GM21367 (cell line): ENCODE measurements around the gene RAB8B.
"Not testable (repeated sequence)": the region's sequence is repeated elsewhere in the genome, so short reads cannot be mapped to it uniquely, and the experiment has no call there.

Source experiments
- ATAC-seq: cut with Tn5 transposase; IDR thresholded peaks from one replicate; pipeline ENCODE4 v1.9.1; 2021; ENCODE audit not compliant: unreplicated experiment

RAB8B gene

GRCh38 chr15:63203451-63204090 is 14.2 kb downstream of the RAB8B start:
- ATAC-seq = no peak

- ATAC-seq = no peak
Measured at GRCh38 chr15:63206079-63206478, 16.7 kb downstream of the RAB8B start.

- not testable (repeated sequence) for ATAC-seq
Measured at GRCh38 chr15:63208824-63209223, 19.4 kb downstream of the RAB8B start.

- ATAC-seq = no peak
Measured at GRCh38 chr15:63210151-63211091, 21.0 kb downstream of the RAB8B start.

- no peak for ATAC-seq
Measured at GRCh38 chr15:63211092-63211490, 21.7 kb downstream of the RAB8B start.

- no peak for ATAC-seq
Measured at GRCh38 chr15:63211549-63211948, 22.1 kb downstream of the RAB8B start.

- ATAC-seq = no peak
Measured at GRCh38 chr15:63212050-63213004, 22.9 kb downstream of the RAB8B start.

- ATAC-seq = no peak
Measured at GRCh38 chr15:63218100-63218808, 28.8 kb downstream of the RAB8B start.

- no peak for ATAC-seq
Measured at GRCh38 chr15:63219196-63219710, 29.8 kb downstream of the RAB8B start.

- ATAC-seq = no peak
Measured at GRCh38 chr15:63221346-63221745, 31.9 kb downstream of the RAB8B start.

- ATAC-seq = no peak
Measured at GRCh38 chr15:63223463-63223862, 34.1 kb downstream of the RAB8B start.

GRCh38 chr15:63225381-63225780 is 36.0 kb downstream of the RAB8B start:
- ATAC-seq = no peak

GRCh38 chr15:63226155-63226883 is 36.9 kb downstream of the RAB8B start:
- ATAC-seq = no peak

- ATAC-seq = no peak
Measured at GRCh38 chr15:63226966-63227401, 37.6 kb downstream of the RAB8B start.

- ATAC-seq = no peak
Measured at GRCh38 chr15:63227689-63228088, 38.3 kb downstream of the RAB8B start.

GRCh38 chr15:63231206-63231605 is 41.8 kb downstream of the RAB8B start:
- no peak for ATAC-seq

- no peak for ATAC-seq
Measured at GRCh38 chr15:63231706-63232105, 42.3 kb downstream of the RAB8B start.

GRCh38 chr15:63232405-63232804 is 43.0 kb downstream of the RAB8B start:
- no peak for ATAC-seq

GRCh38 chr15:63232943-63233342 is 43.5 kb downstream of the RAB8B start:
- no peak for ATAC-seq
